Pancreas (tissue), 10 donors: ENCODE measurements around the gene CDC14C. TPM values are rescaled to one million over a fixed set of nuclear protein-coding genes. Genes with fewer than 3 reads are reported as not detected.

ENCODE experiments used
- ATAC-seq, 4 donors: fragments of 200-7000 bp; cut with Tn5 transposase; one replicate each; pipeline versions ENCODE4 v1.8.0 to v1.9.1; 2020; ENCODE audit warnings: mild to moderate bottlenecking in 4 of 4, moderate library complexity in 4 of 4
- DNase-seq, 6 donors: peaks; one replicate each; pipeline ENCODE4 v3.0.0-alpha.2; 2020
- FAIRE-seq: peaks from 2 replicates; lab custom pipeline; 2012; peaks lifted over from hg19 to GRCh38; lab: Jason Lieb, UNC
- H3K27ac ChIP-seq, 4 donors: fragments of 200-600 bp; sonication (generic); 1 replicate in 3 of 4; 2 replicates in 1 of 4; pipeline versions ENCODE4 v1.5.0 to v1.8.0; 2020
- H3K27me3 ChIP-seq, 4 donors: fragments of 200-600 bp; one replicate each; pipeline ENCODE4 v1.8.0; 2021
- H3K36me3 ChIP-seq, 3 donors: fragments of 200-600 bp; sonication (generic) in 1 of 3; one replicate each; pipeline versions ENCODE4 v1.5.0 to v1.8.0; 2020 to 2021
- H3K4me1 ChIP-seq, 3 donors: fragments of 200-600 bp; one replicate each; pipeline ENCODE4 v1.8.0; 2021
- H3K4me3 ChIP-seq, 4 donors: fragments of 200-600 bp; sonication (generic) in 2 of 4; one replicate each; pipeline versions ENCODE4 v1.5.0 to v1.8.0; 2020 to 2021
- H3K9me3 ChIP-seq, 4 donors: fragments of 200-600 bp; one replicate each; pipeline ENCODE4 v1.8.0; 2021
- CTCF ChIP-seq, 4 donors: fragments of 200-600 bp; sonication (generic) in 3 of 4; IDR thresholded peaks; one replicate each; pipeline versions ENCODE4 v1.5.0 to v1.8.0; 2021; ENCODE audit warnings: antibody characterized with exemption in 4 of 4
- WGBS, 2 donors: extraction: QIAGEN DNeasy Blood & Tissue Kit; methylation state at CpG; one replicate each; pipeline ENCODE4 v1.1.7; 2013; 5-methylcytosine and 5-hydroxymethylcytosine counted together
- intact Hi-C, 3 donors: fragments of 100-400 bp; cut with DNase I; formaldehyde crosslinking; loops; one replicate each; pipeline versions ENCODE4 v1.11.1 to v1.14.2; 2022
- polyA plus RNA-seq, 2 donors: library from polyadenylated mRNA; stranded (reverse); fragments of 200-250 nt; gene quantifications; one replicate each; pipeline ENCODE4 v1.2.3, GENCODE V29; 2013
- total RNA-seq, 6 donors: library from RNA; stranded (reverse); fragmentation: NEBNext Ultra II Directional in 4 of 6; extraction: Animal tissue kit (Norgen Biotek cat#: 25700) in 4 of 6; gene quantifications; one replicate each; pipeline versions ENCODE4 v1.2.1 to v1.2.4, GENCODE V29; 2021 to 2023
- donor health status: healthy with polysubstance abuse.
- donor health status: DM: no; HTN: no; CAD: no; lungs with moderate emphysema.
- donor health status: DM: no; HTN: no; CAD: no.
- donor health status: control.
- donor health status: control.
- donor health status: Bipolar disorder and iron deficiency.
- donor health status: DM: yes; HTN: yes; CAD: no.
- donor health status: DM: no; HTN: no; CAD: no.
- donor health status: DM: no; HTN: no; CAD: no.
- donor health status: DM: yes; HTN: yes; CAD: no.

The CDC14C gene
- total RNA-seq (not detected), polyA plus RNA-seq (under 1 TPM in 1 of 2 donors, not detected in 1; 0.02 TPM)

- DNase-seq (peak in 1 of 6 donors; percentile 7), ATAC-seq (no peak), FAIRE-seq (no peak)
- H3K4me1 ChIP-seq: no peaks in the 10 kb centered on the region
- TF ChIP-seq CTCF (IDR thresholded peaks at IDR 0.05): no peak
- H3K27ac ChIP-seq: no peak within 1 kb of the TSS
- WGBS, 2 donors: 90 to 94% methylated on average over 46 of the region's 46 CpGs
- no peaks in the 10 kb centered on the region for H3K36me3 ChIP-seq
- H3K27me3 ChIP-seq: no peaks in the 10 kb centered on the region
- intact Hi-C loops: no loop called here
- no peaks in the 10 kb centered on the region for H3K9me3 ChIP-seq
- H3K4me3 ChIP-seq: no peak within 1 kb of the TSS
Measured at GRCh38 chr7:48924433-48924832, at the start of gene CDC14C. CDC14C (plus strand) TSS chr7:48924547; CDS start chr7:48924673, 126 bp downstream.

- Histone ChIP-seq H3K4me1 (no peaks in the 10 kb centered on the region), H3K36me3 (no peaks in the 10 kb centered on the region), H3K27ac (no peak overlapping the region), H3K4me3 (no peak overlapping the region), H3K9me3 (no peaks in the 10 kb centered on the region), H3K27me3 (no peaks in the 10 kb centered on the region)
- DNase-seq (peak in 2 of 6 donors; percentile 24 to 25), ATAC-seq (peak in 3 of 4 donors; percentile 58 to 74 (median 65)), FAIRE-seq (no peak)
- TF ChIP-seq CTCF (IDR thresholded peaks at IDR 0.05): peak in 2 of 4 donors; percentile 9
- 38% methylated on average over 14 of the region's 14 CpGs for WGBS, 2 donors
- intact Hi-C loops: no loop called here
Measured at GRCh38 chr7:48875045-48875916, 49.1 kb upstream of the CDC14C start.

- WGBS, 2 donors: 44 to 75% methylated on average over 3 of the region's 3 CpGs
- Histone ChIP-seq H3K27me3 (no peaks in the 10 kb centered on the region), H3K4me1 (no peaks in the 10 kb centered on the region), H3K4me3 (no peak overlapping the region), H3K36me3 (no peaks in the 10 kb centered on the region), H3K9me3 (no peaks in the 10 kb centered on the region), H3K27ac (no peak overlapping the region)
- DNase-seq (no peak), FAIRE-seq (no peak), ATAC-seq (no peak)
- intact Hi-C loops: no loop called here
- no peak for TF ChIP-seq CTCF (IDR thresholded peaks at IDR 0.05)
Measured at GRCh38 chr7:48876087-48876486, 48.3 kb upstream of the CDC14C start.

- Histone ChIP-seq H3K4me3 (no peak overlapping the region), H3K4me1 (no peaks in the 10 kb centered on the region), H3K36me3 (no peaks in the 10 kb centered on the region), H3K27me3 (no peaks in the 10 kb centered on the region), H3K9me3 (no peaks in the 10 kb centered on the region), H3K27ac (no peak overlapping the region)
- intact Hi-C loops: no loop called here
- FAIRE-seq: no peak
- no peak for TF ChIP-seq CTCF (IDR thresholded peaks at IDR 0.05)
- DNase-seq: no peak
- no peak for ATAC-seq
- 54 to 60% methylated on average over 2 of the region's 2 CpGs for WGBS, 2 donors
Measured at GRCh38 chr7:48880851-48881250, 43.5 kb upstream of the CDC14C start.

GRCh38 chr7:48887500-48887899 is 36.8 kb upstream of the CDC14C start:
- H3K27ac ChIP-seq: no peak overlapping the region
- H3K4me1 ChIP-seq: no peaks in the 10 kb centered on the region
- no peaks in the 10 kb centered on the region for H3K36me3 ChIP-seq
- H3K27me3 ChIP-seq: no peaks in the 10 kb centered on the region
- no peak for TF ChIP-seq CTCF (IDR thresholded peaks at IDR 0.05)
- DNase-seq (no peak), ATAC-seq (no peak), FAIRE-seq (no peak)
- no peaks in the 10 kb centered on the region for H3K9me3 ChIP-seq
- H3K4me3 ChIP-seq: no peak overlapping the region
- 56 to 72% methylated on average over 2 of the region's 2 CpGs for WGBS, 2 donors
- intact Hi-C loops: no loop called here
